ENCODE results near the gene NOC3L. TPM values are rescaled to one million over a fixed set of nuclear protein-coding genes. Genes with fewer than 3 reads are reported as not detected.

NOC3L gene
- total and polyA plus RNA-seq, 9 of the 15 experiments (the other 6 are each of a cell fraction or from before 2014, with no cell fraction given) = 23.8 to 57.6 (median 32.6) TPM

- H3K9me1 ChIP-seq (ENCODE audit: control insufficient read depth, insufficient read depth, low read length) = no peaks in the 10 kb centered on the region
- no peak overlapping the region for H3K4me3 ChIP-seq
- H4K20me1 ChIP-seq (replicated peaks; ENCODE audit: control insufficient read depth, insufficient read depth, low read length) = no peaks in the 10 kb centered on the region
- in situ Hi-C loops (cut with MboI) = no loop called here
- intact Hi-C loops (cut with micrococcal nuclease) = loop anchor here (5.0 kb wide), 1 partner anchor 78 kb away; no protein-coding TSS in a partner anchor
- ChIA-PET CTCF (ENCODE audit: low intra/inter-chr PET ratio) (no interaction called here), POLR2A (no interaction called here)
- H3K27ac ChIP-seq (ENCODE audit: extremely low read depth, low read depth, low read length) = no peak overlapping the region
- WGBS (ENCODE audit: insufficient coverage, low coverage, missing lambda C conversion rate) = 57% methylated on average over 1 of the region's 1 CpG
- peaks cover 33% of the 10 kb centered on the region for H3K79me2 ChIP-seq (ENCODE audit: control insufficient read depth, insufficient read depth, low read length)
- no peak for ATAC-seq
- H3K4me1 ChIP-seq (replicated peaks in 1 of 2; ENCODE audit: control insufficient read depth in 2 of 2, insufficient read depth in 2 of 2, low read length in 2 of 2) = peaks cover 3 to 5% of the 10 kb centered on the region in 2 experiments; a peak in 4 of 5 replicates
- no TSS peak for BruUV-seq (replicated peaks)
- DNase-seq (ENCODE audit: extremely low read depth in 1 of 4, low spot score in 3 of 4) = no peak
- no peaks in the 10 kb centered on the region for H3K27me3 ChIP-seq (ENCODE audit: control insufficient read depth in 2 of 2, insufficient read depth in 2 of 2, low read length in 2 of 2)
- H2AFZ ChIP-seq (ENCODE audit: low read depth, low read length) = no peak overlapping the region
- no peaks in the 10 kb centered on the region for H3K9me3 ChIP-seq (replicated peaks; ENCODE audit: control insufficient read depth, insufficient read depth, low read depth, low read length)
- H3K4me2 ChIP-seq (ENCODE audit: insufficient read depth, low read length) = no peak overlapping the region
- H3K9ac ChIP-seq (ENCODE audit: insufficient read depth in 1 of 2, low read depth in 2 of 2, low read length in 2 of 2) = no peak overlapping the region
- FAIRE-seq = no peak
- peaks cover 11% of the 10 kb centered on the region; the same call in 2 of the 3 replicates for H3K36me3 ChIP-seq (ENCODE audit: control insufficient read depth, insufficient read depth, low read length)
- TF ChIP-seq NFYB (IDR thresholded peaks at IDR 0.05; ENCODE audit: extremely low read depth, insufficient read length) (no peak), THRB (CRISPR knock-in tag; conservative IDR thresholded peaks at IDR 0.05) (no peak), MTF1 (CRISPR knock-in tag; IDR thresholded peaks at IDR 0.05; ENCODE audit: borderline replicate concordance) (no peak), TCFL5 (CRISPR knock-in tag; conservative IDR thresholded peaks at IDR 0.05) (no peak), ETV1 (tag; conservative IDR thresholded peaks at IDR 0.05; ENCODE audit: low read depth) (no peak), JUN (IDR thresholded peaks at IDR 0.05; ENCODE audit: borderline replicate concordance, low read depth, low read length) (no peak), JUN (CRISPR knock-in tag; IDR thresholded peaks at IDR 0.05; ENCODE audit: borderline replicate concordance) (no peak), SNRNP70 (optimal IDR thresholded peaks at IDR 0.05; ENCODE audit: low read depth, low read length) (no peak), ZNF224 (CRISPR knock-in tag; IDR thresholded peaks at IDR 0.05) (no peak), ZNF740 (CRISPR knock-in tag; IDR thresholded peaks at IDR 0.05) (no peak), ZNF740 (tag; IDR thresholded peaks at IDR 0.05) (no peak), BDP1 (IDR thresholded peaks at IDR 0.05; ENCODE audit: insufficient read depth, insufficient read length) (no peak), XRCC3 (IDR thresholded peaks at IDR 0.05) (no peak), FOXJ3 (CRISPR knock-in tag; IDR thresholded peaks at IDR 0.05) (no peak), NONO (IDR thresholded peaks at IDR 0.05; ENCODE audit: low read depth in 2 of 2, low read length in 1 of 2) (no peak)
- TF ChIP-seq, protein P1, sequence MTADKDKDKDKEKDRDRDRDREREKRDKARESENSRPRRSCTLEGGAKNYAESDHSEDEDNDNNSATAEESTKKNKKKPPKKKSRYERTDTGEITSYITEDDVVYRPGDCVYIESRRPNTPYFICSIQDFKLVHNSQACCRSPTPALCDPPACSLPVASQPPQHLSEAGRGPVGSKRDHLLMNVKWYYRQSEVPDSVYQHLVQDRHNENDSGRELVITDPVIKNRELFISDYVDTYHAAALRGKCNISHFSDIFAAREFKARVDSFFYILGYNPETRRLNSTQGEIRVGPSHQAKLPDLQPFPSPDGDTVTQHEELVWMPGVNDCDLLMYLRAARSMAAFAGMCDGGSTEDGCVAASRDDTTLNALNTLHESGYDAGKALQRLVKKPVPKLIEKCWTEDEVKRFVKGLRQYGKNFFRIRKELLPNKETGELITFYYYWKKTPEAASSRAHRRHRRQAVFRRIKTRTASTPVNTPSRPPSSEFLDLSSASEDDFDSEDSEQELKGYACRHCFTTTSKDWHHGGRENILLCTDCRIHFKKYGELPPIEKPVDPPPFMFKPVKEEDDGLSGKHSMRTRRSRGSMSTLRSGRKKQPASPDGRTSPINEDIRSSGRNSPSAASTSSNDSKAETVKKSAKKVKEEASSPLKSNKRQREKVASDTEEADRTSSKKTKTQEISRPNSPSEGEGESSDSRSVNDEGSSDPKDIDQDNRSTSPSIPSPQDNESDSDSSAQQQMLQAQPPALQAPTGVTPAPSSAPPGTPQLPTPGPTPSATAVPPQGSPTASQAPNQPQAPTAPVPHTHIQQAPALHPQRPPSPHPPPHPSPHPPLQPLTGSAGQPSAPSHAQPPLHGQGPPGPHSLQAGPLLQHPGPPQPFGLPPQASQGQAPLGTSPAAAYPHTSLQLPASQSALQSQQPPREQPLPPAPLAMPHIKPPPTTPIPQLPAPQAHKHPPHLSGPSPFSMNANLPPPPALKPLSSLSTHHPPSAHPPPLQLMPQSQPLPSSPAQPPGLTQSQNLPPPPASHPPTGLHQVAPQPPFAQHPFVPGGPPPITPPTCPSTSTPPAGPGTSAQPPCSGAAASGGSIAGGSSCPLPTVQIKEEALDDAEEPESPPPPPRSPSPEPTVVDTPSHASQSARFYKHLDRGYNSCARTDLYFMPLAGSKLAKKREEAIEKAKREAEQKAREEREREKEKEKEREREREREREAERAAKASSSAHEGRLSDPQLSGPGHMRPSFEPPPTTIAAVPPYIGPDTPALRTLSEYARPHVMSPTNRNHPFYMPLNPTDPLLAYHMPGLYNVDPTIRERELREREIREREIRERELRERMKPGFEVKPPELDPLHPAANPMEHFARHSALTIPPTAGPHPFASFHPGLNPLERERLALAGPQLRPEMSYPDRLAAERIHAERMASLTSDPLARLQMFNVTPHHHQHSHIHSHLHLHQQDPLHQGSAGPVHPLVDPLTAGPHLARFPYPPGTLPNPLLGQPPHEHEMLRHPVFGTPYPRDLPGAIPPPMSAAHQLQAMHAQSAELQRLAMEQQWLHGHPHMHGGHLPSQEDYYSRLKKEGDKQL (CRISPR knock-in tag; IDR thresholded peaks at IDR 0.05; ENCODE audit: borderline replicate concordance) = no peak
These were observed 1.7 kb upstream of the NOC3L start for GRCh38 chr10:94364482-94364881.
